ENCODE measurements around the gene LDLRAP1. TPM values are rescaled to one million over a fixed set of nuclear protein-coding genes. Genes with fewer than 3 reads are reported as not detected.

Gene LDLRAP1
- total RNA-seq, 1 donor from 2014 or later: 20.7 TPM

GRCh38 chr1:25612421-25612820 lies 69.0 kb downstream of the LDLRAP1 start:
- Mint-ChIP-seq H3K27ac (no peak overlapping the region), H3K27me3 (peaks cover 57% of the 10 kb centered on the region), H3K9me3 (no peaks in the 10 kb centered on the region), H3K4me1 (ENCODE audit: unreplicated experiment) (peaks cover 10% of the 10 kb centered on the region), H3K36me3 (no peaks in the 10 kb centered on the region), H3K4me3 (no peak overlapping the region)
- TF ChIP-seq CTCF (conservative IDR thresholded peaks at IDR 0.05): no peak
- peak; percentile 1 for DNase-seq (ENCODE audit: extremely low spot score, unreplicated experiment)

GRCh38 chr1:25613091-25613490 lies 69.7 kb downstream of the LDLRAP1 start:
- H3K27me3 Mint-ChIP-seq: peaks cover 56% of the 10 kb centered on the region
- DNase-seq (ENCODE audit: extremely low spot score, unreplicated experiment): peak; percentile 16
- H3K27ac Mint-ChIP-seq: no peak overlapping the region

GRCh38 chr1:25614501-25615171 lies 71.2 kb downstream of the LDLRAP1 start:
- no peaks in the 10 kb centered on the region for H3K9me3 Mint-ChIP-seq
- peaks cover 66% of the 10 kb centered on the region for H3K27me3 Mint-ChIP-seq
- no peak for DNase-seq (ENCODE audit: extremely low spot score, unreplicated experiment)
- H3K27ac Mint-ChIP-seq: peak overlapping the region; percentile 66
- H3K4me3 Mint-ChIP-seq: peak overlapping the region; percentile 80
- peaks cover 23% of the 10 kb centered on the region for H3K4me1 Mint-ChIP-seq (ENCODE audit: unreplicated experiment)
- TF ChIP-seq CTCF (conservative IDR thresholded peaks at IDR 0.05): no peak
- H3K36me3 Mint-ChIP-seq: no peaks in the 10 kb centered on the region

More at GRCh38 chr1:25613091-25613490, 69.7 kb downstream of the LDLRAP1 start:
- peaks cover 10% of the 10 kb centered on the region for H3K4me1 Mint-ChIP-seq (ENCODE audit: unreplicated experiment)
- H3K4me3 Mint-ChIP-seq: no peak overlapping the region
- H3K9me3 Mint-ChIP-seq: no peaks in the 10 kb centered on the region
- H3K36me3 Mint-ChIP-seq: no peaks in the 10 kb centered on the region
- no peak for TF ChIP-seq CTCF (conservative IDR thresholded peaks at IDR 0.05)

GRCh38 chr1:25615172-25615541 lies 71.8 kb downstream of the LDLRAP1 start:
- Mint-ChIP-seq H3K27me3 (peaks cover 67% of the 10 kb centered on the region), H3K27ac (peak overlapping the region; percentile 66), H3K36me3 (no peaks in the 10 kb centered on the region), H3K4me1 (ENCODE audit: unreplicated experiment) (peaks cover 20% of the 10 kb centered on the region), H3K4me3 (peak overlapping the region; percentile 80), H3K9me3 (no peaks in the 10 kb centered on the region)
- TF ChIP-seq CTCF (conservative IDR thresholded peaks at IDR 0.05): no peak
- DNase-seq (ENCODE audit: extremely low spot score, unreplicated experiment): no peak

GRCh38 chr1:25615563-25616094 lies 72.2 kb downstream of the LDLRAP1 start:
- Mint-ChIP-seq H3K9me3 (no peaks in the 10 kb centered on the region), H3K4me1 (ENCODE audit: unreplicated experiment) (peaks cover 19% of the 10 kb centered on the region), H3K27ac (peak overlapping the region; percentile 66), H3K27me3 (peaks cover 67% of the 10 kb centered on the region), H3K4me3 (peak overlapping the region; percentile 80), H3K36me3 (no peaks in the 10 kb centered on the region)
- no peak for TF ChIP-seq CTCF (conservative IDR thresholded peaks at IDR 0.05)
- DNase-seq (ENCODE audit: extremely low spot score, unreplicated experiment): no peak

Data from type B pancreatic cell (in vitro differentiated cells).